RKO (cell line): ENCODE data around the gene RIPK4.

Source experiments
- DNase-seq: peaks from one replicate; pipeline ENCODE4 v3.0.0-alpha.2; 2016; ENCODE audit warnings: low spot score

Gene RIPK4

DNA sequence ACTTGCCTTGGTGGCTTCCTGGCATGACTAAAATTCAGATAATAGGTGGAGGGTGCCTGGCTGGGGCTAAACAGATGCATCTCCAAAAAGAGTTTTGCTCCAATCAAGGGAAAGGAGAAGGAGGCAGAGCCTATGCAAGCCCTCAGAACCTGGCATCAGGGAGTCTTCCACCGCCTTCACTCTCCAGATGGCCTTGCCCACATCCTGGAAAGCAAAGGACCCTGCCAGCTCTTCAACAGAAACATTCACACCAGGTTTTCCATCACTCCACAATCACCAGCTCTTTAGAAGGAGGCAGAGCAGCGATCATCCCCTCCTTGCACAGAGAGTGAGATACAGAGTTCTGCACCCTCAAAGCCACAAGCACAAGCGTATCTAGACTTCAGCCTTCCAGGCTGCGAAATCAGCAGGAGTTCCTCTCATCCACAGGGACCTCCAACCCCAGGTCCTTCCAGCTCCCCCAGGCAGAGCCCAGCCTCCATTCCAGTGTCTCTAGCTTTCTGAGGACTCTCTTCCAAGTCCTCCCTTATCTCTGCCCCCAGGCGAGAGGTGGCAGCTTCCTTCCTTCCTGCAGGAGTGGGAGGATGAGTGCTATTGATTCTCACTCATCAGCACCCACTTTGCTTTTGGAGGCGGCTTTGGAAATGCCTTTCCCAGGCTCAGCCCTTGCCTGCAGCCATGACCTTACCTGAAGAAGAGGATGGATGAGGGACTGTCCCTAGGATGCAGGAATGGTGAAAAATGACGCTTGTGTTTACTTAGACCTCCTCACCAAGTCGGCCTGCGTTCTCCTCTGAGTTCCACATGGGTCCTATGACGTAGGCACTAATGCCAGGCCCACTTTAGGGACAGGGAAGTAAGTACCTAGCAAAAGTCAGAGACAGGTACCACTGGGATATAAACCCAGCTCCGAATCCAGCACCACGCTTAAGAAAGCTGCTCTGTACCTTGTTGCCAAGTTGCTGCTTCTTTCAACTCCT lies 75.4 kb downstream of the RIPK4 start:
- no peak for DNase-seq
